ENCODE measurements around the gene GNG7.
"Not testable (repeated sequence)": the region's sequence is repeated elsewhere in the genome, so short reads cannot be mapped to it uniquely, and the experiment has no call there.

The GNG7 gene

DNA sequence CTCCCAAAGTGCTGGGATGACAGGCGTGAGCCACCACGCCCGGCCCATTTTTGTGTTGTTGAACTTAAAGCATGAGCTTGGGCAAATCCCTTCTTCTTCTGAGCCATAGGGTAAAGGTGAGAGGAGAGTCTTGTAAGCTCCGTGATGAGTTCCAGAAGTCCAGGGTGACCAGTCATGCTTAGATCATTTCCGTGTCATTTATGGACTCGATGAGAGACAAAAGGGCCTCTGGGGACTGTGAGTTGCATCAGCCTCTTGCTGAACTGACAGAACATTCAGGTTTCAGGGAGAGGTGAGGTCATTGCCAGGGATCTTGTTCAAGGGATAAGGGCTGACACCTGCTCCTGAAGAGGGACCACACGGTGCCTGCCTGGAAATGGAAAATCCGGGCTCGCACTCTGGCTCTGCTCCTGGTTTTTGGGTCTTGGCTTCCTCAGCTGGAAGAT lies 173.0 kb downstream of the GNG7 start:
- no peak for DNase-seq

DNA sequence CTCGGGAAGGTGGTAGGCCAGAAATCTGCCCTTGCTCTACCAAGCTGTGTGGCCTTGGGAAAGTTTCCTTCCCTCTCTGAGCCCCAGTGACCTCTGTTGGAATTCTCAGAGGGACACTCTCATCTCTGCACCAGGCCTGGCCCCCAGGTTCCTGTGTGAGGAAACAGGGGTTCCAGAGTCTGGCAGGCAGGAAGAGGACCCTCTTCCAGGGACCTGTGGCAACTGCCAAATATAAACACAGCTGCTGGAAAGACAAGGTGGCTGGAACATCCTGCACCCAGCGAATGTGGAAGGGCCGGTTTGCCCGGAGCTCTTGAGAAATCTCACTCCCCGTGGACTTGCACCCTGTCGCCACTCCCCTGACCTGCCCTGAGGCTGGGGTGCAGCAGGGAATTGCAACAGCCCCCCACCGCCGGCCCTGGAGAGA lies 173.8 kb downstream of the GNG7 start:
- DNase-seq: no peak

DNA sequence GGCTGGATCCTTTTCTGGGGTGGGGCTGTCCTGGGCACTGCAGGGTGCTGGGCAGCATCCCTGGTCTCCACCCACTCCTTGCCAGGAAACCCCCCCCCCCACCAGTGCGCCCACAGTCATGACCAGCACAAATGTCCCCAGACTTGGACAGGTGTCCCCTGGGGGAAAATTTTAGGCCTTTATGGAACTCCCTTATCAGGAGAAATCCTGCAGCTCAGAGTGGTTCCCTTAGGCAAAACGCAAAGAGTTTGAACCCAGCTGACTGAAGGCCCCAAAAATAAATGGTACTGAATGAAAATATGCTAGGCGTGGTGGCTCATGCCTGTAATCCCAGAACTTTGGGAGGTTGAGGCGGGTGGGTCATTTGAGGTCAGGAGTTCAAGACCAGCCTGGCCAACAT lies 174.8 kb downstream of the GNG7 start:
- DNase-seq: no peak

DNA sequence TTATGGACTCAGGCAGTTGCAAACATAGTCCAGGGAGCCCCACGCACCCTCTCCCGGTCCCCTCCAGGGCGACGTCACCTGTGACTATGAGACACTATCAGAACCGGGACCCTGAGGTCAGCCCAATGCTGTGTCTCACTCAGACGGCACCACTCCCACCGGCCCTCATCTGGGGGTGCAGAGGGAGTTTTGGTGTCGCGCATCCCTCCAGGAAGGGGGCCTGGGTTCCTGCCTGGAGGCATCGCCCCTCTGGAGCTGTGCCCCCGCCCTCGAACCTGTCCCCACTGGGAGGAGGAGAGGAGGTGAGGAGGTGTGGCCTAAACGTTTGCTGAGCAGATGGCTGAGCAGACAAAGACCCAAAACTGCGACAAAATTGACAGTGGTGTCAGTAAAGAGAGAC lies 175.3 kb downstream of the GNG7 start:
- no peak for DNase-seq

DNA sequence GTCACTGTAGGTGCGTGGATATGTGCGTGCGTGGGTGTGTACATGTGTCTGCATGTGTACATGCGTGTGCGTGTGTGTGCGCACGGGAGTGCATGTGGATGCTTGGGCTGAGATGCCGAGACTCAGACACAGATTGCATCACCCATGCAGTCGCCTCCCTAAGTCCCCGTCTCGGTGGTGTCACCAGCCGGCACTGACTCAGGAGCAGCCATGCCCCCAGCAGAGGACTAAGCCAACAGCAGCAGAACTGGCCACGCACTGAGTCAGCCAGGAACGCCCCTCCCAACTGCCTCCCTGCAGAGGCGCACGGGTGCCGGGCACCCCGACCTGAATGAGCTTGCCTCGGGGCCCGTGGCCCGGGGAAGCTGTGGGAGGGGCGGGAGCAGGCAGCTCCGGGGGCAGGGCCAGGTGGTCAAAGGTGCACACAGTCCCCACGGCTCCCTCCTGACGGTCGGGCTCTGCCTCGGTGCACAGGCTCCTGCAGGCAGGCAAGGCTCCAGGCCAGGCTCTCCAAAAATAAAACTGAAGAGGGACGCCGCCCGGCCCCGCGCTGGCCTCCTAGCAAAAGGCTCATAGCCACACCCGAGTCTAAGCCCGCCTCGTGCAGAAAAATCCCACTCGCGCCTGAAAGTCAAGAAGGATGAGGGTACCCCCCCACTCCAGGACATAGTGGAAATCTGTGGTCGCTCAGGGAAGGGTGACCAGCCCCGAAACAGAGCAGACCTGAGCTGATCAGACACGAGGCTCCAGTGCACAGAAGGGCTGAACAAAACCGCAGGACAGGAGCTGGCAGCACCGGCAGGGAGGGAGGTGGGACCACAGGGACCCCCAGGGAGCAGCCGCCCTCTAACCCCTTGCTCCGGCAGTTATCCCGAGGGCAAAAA lies 177.4 kb downstream of the GNG7 start:
- no peak for DNase-seq

DNA sequence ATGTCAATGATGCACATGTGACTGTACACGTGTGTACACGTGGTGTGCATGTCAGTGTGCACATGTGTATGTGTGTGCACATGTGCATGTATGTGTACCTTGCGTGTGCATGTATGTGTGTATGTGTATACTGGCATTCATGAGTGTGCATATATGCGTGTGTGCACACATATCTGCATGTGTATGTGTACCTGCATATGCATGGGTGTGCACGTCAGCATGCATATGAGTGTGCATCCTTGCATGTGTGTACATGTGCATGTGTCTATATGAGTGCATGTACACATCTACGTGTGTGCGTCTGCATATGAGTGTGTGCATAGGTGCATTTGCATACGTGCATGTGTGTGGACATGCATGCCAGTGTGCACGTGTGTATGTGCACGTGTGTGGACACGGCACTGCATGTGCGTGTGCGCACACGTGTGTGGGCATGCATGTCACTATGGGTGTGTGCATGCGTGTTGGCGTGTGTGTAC lies 178.1 kb downstream of the GNG7 start:
- DNase-seq: no peak

DNA sequence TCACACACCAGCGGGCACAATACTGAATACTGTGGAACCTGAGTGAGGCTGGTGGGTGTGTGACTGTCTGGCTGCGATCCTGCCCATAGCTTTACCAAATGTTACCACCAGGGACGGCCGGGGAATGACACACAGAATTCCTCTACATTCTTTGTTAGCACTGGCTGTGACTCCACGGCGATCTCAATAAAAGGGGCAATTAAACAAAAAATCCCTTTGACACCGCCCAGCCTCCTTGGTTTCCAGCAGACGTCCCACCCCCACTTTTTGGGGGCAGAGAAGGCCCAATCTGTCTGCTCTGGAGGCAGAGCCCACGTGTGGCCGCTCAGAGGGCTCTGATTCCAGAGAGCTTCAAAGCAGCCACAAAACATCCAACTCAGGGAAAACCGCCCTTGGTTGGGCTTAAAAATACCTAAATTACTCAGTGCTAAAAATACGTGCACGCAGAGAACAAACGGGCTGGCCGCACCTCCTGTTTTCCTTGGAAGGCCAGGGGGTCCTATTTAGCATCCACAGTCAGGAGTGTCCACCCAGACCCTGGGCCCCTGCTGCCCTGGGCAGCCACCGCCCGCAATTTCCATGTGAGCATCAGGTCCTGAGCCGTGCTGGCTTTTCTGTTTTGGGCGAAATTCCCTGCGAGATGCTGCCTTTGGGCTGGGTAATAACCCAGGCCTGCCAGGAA lies 178.7 kb downstream of the GNG7 start:
- peak; percentile 80 for DNase-seq

DNA sequence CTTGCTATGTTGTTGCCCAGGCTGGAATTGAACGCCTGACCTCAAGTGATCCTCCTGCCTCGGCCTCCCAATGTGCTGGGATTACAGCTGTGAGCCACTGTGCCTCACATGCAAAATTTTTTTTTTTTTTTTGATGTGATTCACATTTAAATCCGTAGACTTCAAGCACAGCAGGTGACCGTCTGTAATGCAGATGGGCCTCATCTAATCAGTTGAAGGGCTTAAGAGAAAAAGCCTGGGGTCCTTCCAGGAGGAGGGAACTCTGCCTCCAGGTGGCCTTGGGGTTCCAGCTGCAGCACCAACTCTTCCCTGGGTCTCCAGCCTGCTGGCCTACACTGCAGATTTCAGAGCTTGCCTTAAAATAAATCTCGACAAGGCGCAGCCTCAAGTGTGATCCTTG lies 183.0 kb downstream of the GNG7 start:
- DNase-seq: no peak

DNA sequence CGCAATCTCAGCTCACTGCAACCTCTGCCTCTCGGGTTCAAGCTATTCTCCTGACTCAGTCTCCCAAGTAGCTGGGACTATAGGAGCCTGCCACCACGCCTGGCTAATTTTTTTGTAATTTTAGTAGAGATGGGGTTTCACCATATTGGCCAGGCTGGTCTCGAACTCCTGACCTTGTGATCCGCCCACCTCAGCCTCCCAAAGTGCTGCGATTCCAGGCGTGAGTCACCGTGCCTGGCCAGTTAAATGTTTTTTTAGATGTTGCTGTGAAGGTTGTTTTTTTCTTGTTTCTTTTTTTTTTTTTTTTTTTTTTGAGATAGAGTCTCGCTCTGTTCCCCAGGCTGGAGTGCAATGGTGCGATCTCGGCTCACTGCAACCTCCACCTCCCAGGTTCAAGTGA lies 183.6 kb downstream of the GNG7 start:
- not testable (repeated sequence) for DNase-seq

DNA sequence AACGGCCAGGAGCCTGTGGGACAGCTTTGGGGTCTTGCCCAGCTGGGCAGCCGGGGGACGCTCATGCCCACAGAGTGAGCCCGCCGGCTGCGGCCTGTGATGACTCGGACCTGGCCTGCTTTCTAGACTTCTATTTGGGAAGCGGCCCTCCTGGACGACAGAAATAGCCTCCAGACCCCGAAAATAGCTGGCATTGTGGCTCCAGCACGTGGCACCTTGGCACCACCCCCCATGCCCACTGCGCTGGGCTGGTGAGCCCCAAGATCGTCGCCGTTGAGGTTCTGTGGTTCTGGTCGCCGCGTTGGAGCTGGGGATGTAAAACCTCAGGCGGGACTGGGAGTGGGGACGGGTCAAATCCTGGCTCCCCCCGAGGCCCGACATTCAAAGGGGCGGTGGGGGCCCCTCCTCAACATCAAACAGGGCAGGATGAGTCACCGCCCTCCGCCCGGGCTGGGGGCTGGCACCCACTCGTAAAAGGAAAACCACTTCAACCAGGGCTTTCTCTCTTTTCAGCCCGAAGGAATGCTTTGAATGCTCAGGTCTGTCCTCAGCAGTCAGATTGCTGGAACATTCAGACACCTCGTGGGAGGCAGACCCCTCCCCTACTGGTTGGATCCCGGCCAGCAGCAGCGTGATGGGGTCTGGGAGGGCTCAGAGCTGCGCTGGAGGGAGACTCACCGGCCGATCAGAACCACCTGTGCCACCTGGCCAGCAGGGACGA lies 184.5 kb downstream of the GNG7 start:
- DNase-seq: no peak

DNA sequence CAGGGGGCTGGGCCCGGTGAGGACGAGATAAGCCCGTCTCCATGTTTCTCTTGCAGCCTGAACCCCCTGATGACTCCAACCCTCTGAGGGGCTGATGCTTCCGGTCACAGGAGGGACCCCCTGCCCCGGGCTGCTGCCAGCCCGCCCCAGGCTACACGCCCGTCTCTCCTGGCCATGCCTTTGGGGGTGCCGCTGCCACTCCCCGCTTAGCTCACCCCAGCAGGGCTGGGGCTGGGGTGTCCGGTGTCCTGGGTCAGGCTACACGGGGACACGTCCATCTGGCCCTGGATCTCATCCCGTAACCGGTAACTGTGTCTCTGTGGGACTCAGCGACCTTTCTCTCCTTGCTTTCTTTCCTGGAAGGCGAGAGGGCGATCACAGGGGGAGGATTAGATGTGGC lies 185.8 kb downstream of the GNG7 start:
- DNase-seq: no peak

DNA sequence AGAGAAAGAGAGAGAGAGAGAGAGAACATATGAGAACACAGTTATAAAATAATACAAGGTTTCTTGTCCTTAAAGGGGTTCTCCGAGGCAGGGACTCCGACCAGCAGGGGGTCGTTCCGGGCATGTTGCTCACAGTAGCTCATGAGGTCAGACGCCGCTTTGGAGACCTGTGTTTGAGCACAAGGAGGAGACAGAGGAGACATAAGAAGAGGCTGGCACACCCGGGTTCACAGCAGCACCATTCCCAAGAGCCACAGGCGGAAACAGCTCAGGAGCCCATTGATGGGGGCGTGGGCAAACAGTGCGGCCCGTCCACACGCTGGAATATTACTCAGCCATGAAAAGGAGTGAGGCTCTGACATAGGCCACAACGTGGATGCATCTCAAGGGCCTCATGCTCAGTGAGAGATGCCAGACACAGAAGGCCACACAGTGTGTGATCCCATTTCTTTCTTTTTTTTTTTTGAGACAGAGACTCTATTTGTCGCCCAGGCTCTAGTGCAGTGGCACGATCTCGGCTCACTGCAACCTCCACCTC lies 187.4 kb downstream of the GNG7 start:
- DNase-seq: no peak

DNA sequence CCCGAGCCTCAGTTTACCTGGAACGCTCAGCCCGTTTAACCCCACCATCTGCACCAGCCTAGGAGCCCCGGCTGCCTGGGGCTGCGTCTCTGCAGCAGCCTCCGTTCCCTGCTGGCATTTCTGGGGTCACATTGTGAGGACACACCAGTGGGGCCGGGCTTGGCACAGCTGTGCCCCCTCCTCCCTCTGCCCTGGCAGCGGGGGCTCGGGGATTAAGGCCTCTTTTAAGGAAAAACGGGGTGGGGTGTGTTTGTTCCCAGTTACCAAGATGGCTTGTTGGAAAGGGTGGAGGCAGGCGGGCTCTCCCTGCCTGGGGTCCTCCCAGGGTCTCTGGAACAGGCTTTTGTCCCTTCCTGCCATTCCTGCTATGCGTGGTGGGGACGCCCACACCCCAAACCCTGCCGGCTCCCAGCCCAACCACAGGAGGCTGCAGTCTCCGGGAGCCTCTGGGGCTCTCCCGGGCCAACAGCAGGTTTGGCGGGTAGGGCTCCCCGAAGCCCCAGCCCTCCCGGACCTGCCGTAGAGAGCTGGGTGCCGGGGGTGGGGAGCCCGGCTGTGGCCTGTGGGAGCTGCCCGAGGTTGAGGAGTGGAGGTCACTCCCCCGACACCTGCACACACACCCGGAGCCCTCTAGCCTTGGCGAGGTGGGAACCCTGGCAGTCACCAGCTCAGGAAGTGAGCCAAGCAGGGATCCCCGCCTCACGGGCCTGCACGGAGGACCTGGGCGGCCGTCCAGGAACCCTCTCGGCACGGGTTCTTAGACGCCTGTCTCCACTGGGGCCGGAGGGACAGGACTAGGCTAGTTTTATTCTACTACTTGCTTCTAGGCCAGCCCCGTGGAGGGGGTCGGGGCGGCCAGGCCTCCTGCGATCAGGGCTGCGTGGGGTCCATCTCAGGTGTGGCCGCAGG lies 189.7 kb downstream of the GNG7 start:
- no peak for DNase-seq

DNA sequence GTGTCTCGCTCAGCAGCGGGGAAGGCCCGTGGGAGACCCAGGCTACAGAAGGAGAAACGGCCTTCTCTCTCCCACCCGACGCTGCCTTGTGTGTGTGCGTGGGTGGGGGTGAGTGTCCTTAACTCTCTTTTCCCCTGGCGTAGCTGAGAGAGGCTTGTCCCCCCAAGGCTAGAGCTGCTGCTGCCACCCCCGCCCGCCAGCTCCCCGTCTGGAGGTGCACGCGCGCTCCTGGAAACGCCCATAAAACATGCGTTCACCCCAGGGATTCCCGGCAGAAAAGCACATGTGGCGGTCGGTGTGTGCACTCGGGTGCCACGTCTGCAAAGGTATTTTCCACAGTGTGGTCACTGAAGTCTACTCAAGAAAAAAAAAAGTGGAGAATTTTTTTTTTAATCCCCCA lies 190.5 kb downstream of the GNG7 start:
- no peak for DNase-seq

DNA sequence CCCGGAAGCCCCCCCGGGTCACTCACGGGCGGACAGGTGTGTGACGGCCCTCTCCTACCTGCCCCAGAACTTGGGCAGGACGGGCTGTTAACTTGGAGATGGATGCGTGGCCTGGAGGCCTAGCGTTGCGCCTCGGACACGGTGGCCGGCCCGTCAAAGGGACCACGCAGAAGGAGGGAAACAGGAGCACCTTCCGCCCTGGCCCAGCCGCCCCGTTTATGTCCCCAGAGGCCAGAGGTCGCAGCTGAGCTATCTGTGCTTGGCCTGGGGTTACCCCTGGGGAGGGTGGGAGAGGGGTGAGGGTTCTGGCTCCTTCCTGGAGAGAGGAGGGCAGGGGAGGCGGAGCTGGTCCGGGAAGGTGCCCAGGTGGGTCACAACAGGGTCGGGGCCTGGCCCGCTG lies 190.9 kb downstream of the GNG7 start:
- no peak for DNase-seq

DNA sequence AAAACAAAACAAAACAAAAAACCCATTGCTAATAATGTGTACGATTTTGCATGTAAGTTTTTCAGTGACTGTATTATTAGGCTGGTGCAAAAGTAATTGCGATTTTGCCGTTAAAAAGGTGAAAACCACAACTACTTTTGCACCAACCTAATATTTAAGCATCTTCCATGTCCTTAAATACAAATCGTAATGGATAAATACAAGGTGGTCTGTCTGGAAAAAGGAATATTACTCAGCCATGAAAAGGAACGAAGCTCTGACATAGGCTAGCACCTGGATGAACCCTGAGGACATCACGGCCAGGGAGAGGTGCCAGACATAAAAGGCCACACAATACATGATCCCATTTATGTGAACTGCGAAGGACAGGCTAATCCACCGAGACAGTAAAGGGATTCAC lies 193.4 kb downstream of the GNG7 start:
- no peak for DNase-seq

DNA sequence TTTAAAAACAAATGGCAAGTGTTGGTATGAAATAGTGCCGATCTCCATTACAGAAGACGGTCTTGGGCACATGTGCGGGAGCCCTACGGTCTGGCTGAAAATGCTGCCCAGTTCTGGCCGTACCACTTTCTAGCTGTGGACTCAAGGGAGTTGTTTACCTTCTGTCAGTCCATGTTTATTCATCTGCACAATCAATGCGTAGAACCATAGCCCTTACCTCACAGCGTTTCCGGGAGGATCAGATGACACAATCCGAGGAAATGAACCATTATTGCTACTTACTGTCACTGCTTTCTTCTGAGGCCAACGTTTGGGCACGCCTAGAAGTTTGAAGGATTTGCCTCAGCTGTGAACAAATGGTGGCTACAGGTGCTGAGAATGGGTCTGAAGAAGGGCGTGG lies 195.4 kb downstream of the GNG7 start:
- no peak for DNase-seq

DNA sequence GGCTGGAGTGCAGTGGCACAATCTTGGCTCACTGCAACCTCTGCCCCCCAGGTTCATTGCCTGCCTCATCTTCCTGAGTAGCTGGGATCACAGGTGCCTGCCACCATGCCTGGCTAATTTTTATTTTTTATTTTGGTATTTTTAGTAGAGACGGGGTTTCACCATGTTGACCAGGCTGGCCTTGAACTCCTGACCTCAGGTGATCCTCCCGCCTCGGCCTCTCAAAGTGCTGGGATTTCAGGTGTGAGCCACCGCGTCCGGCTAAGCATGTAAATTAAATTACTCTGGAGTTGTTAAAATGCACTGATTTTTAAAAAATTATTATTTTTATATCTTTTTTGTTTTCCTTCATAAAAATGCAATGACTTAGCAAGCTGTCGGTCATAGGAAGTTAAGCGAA lies 195.8 kb downstream of the GNG7 start:
- DNase-seq: not testable (repeated sequence)

DNA sequence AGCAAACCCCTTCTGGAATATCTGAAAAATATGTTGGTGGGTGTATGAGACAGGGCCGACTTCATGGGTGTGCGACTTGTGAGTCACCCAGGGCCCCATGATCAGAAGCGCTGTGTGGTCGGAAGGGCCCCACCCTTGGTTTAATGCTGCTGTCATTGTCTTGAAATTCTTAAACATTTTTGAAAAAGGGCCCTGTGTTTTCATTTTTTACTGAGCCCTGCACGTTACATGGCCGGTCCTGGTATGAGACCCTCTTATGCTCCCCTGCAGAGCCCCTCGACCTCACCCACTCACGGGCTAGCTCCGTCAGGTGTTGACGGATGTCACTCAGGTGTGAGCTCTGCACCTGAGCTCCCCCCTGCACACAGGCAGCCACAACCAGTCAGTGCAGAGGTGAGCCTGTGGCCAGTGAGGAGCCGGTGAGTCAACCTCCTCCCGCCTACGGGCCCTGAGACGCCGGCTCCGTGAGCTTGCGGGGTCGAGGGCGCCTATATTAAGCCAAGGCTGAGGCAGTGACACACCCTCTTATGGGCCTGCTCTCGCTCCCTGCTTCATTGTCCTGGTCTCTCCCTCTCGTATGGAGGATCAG lies 198.9 kb downstream of the GNG7 start:
- DNase-seq: no peak

DNA sequence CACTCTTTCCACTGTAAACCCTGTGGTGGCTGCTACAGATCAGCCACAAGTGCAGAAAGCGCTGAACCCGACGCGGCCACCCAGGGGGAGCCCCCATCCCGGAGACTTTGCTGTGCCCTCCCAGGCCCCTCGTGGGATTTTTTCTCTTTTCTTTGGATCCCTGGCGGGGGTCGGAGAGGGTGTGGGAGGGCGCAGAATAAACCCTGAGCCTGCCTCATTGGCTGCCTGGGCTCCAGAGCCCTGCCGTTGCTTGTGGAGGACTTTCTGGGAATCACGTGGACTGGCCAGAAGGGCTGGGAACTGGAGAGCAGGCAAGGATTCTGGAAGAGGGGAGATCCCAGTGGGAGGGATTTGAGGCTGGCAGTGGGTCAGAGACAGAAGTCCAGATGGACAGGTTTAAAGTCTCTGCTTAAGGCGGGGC lies 201.6 kb downstream of the GNG7 start:
- DNase-seq: peak; percentile 61

DNA sequence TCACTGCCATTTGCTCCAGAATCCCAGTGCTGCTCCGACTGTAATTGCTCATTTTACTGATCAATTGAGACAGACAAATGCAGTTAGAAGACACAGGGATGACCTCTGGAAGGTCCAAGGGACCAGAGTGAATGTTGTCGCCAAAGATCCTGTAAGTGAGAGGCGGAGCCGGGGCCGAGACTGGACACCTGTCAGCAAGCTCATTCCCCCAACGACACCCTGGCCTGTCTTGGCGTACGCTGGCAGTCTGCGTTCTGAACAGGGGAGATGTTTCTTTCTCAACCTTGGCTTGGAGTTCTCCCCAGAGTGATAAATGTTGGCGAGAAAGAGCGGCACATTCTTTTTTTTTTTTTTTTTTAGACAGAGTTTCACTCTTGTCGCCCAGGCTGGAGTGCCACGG lies 202.3 kb downstream of the GNG7 start:
- no peak for DNase-seq

DNA sequence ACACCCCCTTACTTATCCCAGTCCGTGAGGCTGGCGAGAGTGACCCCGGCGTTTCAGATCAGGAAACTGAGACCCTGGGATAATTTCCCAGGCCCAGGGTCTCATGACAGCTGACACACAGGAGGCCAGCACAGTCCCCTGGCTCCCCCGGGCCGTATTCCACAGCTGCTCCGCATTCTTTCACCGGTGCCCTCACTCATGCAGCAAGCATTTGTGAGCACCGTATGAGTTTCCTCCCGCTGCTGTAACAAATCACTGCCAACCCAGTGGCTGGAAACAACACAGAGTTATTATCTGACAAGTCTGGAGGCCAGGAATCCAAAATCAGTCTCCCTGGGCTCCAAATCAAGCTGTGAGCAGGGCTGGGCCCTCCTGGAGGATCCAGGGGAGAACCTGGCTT lies 205.3 kb downstream of the GNG7 start:
- no peak for DNase-seq
